Activated CD4-positive, alpha-beta T cell treated with anti-CD3 and anti-CD28 coated beads, Interleukin-2, Interleukin-6, amounts not matched to agents 100 ng/mL and 50 ng/mL, durations not matched to agents 16 hours and 8 hours (primary cell): ENCODE measurements around the gene PLAGL1.
"Not testable (repeated sequence)": the region's sequence is repeated elsewhere in the genome, so short reads cannot be mapped to it uniquely, and the experiment has no call there.

Source experiments
- DNase-seq: peaks from one replicate; pipeline ENCODE4 v3.0.0-alpha.2; 2020

Gene PLAGL1, protein sequence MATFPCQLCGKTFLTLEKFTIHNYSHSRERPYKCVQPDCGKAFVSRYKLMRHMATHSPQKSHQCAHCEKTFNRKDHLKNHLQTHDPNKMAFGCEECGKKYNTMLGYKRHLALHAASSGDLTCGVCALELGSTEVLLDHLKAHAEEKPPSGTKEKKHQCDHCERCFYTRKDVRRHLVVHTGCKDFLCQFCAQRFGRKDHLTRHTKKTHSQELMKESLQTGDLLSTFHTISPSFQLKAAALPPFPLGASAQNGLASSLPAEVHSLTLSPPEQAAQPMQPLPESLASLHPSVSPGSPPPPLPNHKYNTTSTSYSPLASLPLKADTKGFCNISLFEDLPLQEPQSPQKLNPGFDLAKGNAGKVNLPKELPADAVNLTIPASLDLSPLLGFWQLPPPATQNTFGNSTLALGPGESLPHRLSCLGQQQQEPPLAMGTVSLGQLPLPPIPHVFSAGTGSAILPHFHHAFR

DNA sequence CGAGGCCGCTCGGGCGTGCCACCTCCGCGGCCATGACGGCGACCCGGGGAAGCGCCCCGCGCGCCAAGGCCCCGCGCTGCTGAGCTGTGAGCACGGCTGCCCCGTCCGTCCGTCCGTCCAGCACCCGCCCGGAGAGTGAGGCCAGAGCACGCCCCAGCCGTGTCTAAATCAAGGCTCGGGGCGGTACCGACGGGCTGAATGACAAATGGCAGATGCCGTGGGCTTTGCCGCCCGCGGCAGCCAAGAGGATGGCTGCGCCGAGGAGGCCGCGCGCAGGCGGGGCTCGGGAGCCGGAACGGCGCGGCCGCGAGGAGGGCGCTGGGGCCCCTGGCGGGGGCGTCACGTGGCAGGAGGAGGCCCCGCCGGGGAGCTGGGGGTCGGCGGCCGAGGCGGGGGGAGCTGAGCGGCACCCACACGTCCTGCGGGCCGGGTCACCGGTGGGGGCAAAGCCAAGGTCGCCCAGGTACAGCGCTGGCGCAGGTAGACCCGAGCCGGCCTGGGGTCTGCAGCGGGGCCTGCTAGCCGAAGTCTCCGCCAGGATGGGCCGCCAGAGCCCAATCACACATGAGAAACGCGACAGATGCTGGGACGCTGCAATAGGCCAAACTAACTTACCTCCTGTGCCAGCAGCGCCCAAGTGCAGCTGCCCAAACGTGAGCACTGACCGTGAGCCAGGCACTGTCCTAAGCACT is at the start of gene PLAGL1:
Gene PLAGL1, minus strand, starts transcription at position 140 of the 692 bp plus-strand sequence. CDS start 60,123 bp downstream, outside the sequence.
- DNase-seq: peak; percentile 41

GRCh38 chr6:144055121-144055931 is 47.3 kb upstream of the PLAGL1 start:
- peak; percentile 58 for DNase-seq

- no peak for DNase-seq
These were observed 45.5 kb upstream of the PLAGL1 start for GRCh38 chr6:144053601-144054000.

GRCh38 chr6:144052488-144052887 is 44.4 kb upstream of the PLAGL1 start:
- no peak for DNase-seq

DNA sequence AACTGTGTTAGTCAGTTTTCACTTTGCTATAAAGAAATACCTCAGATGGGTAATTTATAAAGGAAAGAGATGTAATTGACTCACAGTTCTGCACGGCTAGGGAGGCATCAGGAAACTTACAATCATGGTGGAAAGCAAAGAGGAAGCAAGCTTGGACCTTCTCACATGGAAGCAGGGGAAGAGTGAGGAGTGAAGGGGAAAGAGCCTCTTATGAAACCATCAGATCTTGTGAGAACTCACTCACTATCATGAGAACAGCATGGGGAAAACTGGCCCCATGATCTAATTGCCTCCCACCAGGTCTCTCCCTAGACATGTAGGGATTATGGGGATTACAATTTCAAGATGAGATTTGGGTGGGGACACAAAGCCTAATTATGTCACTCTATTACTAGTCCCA is 41.3 kb upstream of the PLAGL1 start:
- DNase-seq: no peak

DNA sequence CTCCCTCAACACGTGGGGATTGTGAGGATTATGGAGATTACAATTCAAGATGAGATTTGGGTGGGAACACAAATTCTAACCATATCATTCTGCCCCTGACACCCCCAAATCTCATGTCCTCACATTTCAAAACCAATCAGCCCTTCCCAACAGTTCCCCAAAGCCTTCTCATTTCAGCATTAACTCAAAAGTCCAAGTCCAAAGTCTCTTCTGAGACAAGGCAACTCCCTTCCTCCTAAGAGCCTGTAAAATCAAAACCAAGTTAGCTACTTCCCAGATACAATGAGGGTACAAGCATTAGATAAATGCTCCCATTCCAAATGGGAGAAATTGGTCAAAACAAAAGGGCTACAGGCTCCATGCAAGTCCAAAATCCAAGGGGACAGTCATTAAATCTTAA is 39.6 kb upstream of the PLAGL1 start:
- no peak for DNase-seq

GRCh38 chr6:144046672-144047071 is 38.6 kb upstream of the PLAGL1 start:
- DNase-seq: not testable (repeated sequence)

DNA sequence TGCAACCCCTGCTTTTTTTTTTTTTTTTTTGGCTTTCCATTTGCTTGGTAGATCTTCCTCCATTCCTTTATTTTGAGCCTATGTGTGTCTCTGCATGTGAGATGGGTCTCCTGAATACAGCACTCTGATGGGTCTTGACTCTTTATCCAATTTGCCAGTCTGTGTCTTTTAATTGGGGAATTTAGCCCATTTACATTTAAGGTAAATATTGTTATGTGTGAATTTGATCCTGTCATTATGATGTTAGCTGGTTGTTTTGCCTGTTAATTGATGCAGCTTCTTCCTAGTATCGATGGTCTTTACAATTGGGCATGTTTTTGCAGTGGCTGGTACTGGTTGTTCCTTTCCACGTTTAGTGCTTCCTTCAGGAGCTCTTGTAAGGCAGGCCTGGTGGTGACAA is 36.9 kb upstream of the PLAGL1 start:
- DNase-seq: not testable (repeated sequence)

- no peak for DNase-seq
These were observed 28.8 kb upstream of the PLAGL1 start for GRCh38 chr6:144036835-144037195.

- peak; percentile 31 for DNase-seq
These were observed 28.2 kb upstream of the PLAGL1 start for GRCh38 chr6:144036064-144036834.

GRCh38 chr6:144035416-144035815 is 27.4 kb upstream of the PLAGL1 start:
- no peak for DNase-seq

DNA sequence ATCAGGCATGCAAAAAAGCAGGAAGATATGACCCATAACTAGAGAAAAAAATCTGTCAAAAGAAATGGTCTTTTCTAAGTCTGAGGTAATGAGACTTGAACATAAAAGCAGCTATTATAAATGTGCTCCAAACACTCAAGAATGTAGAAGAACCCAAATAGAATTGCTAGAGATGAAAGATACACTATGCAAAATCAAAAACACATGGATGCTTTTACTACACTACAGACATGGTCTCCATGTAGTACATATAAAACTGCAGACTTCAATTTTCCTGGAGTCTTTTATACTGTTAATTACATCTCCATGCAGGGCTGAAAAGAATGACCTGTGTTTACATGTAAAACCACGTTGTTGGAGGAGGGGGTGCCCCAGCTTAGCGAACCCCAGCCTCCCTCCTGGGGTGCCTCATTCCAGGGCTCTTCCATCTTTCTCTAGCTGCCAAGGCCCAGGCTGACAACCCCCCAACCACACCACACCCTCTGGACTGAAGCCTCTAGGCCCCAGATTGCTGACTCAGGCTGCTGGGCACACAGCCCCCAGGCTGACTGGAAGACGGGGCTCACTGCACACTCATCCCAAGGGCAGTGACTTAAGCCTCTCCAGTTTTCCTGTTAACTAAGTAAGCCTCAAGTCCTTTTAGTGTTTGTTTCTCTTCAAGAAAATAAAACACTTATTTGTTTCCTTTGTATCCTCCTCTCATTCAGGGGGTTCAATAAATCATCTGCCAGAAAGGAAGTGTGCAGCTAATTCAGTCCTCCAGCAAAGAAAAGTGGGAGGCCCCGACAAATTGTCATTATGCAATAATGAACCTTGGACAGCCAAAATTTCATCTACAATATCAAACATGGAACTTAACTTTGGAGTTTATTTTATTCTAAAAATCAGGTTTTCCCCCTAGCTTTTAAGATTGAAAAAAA is 26.0 kb upstream of the PLAGL1 start:
- no peak for DNase-seq

DNA sequence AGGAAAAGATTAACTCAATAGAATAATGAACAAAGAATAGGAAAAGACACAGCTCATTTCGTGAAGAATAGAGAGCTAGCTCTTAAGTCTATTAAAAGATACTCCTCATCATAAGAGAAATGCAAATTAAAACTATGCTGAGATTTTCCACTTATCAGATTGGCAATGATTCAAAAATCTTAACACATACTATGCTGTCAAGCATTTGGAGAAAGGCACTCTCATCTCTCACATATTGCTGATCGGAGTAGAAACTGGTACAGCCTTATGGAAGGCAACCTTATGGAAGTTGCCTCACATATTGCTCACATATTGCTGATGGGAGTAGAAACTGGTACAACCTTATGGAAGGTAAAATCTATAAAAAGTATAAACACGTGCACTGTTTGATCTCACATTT is 21.4 kb upstream of the PLAGL1 start:
- no peak for DNase-seq

DNA sequence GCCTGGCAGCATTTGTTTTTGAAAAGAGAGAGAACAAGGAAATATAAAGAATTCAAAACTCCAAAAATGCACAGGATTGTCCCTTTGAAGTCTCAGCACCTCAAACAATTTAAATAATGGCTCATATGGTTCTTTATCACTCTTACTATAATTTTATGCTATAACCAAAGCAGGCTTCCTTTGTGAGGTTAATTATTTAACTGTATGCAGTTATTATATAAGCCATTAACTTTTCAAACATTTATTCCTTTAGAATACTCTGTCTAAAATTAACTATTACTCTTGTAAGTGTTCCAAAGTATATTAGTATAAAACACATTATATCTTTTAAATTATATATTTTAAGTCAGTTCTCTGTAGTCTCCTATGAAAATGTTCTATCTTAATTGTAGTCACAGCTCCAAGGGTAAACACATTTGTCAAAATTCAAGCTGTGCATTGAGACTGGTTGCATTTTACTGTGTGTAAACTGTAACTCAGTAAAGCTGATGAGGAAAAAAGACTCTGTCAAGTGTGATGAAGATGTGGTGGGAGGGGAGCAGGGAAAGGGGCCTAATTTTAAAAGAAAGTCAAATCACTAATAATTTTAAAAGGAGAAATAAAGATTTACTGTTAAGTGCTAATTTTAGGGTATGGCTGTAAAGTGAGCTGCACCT is 20.0 kb upstream of the PLAGL1 start:
- no peak for DNase-seq

DNA sequence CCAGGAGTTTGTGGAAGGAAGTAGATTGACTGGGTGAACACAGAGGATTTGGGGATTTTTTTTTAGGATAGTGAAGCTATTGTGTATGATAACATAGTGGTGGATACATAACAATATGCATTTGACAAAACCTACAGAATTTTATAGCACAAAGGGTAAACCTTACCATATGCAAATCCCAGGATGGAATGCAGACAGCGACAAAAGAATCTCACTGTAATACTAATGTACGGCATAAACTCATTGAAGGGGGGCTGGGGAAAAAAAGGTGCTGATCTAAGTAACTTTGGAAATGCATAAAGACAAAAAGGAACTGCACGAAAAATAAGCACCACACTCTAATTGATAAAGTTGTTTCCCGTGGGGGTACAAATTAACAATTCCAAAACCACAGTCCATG is 15.2 kb upstream of the PLAGL1 start:
- DNase-seq: no peak

GRCh38 chr6:144019929-144020328 is 11.9 kb upstream of the PLAGL1 start:
- DNase-seq: no peak

GRCh38 chr6:144017166-144018094 is 9.4 kb upstream of the PLAGL1 start:
- DNase-seq: no peak

- peak; percentile 64 for DNase-seq
These were observed 5.4 kb upstream of the PLAGL1 start for GRCh38 chr6:144013486-144013909.

- no peak for DNase-seq
These were observed 4.5 kb upstream of the PLAGL1 start for GRCh38 chr6:144012534-144012933.

GRCh38 chr6:144009628-144010027 is 1.6 kb upstream of the PLAGL1 start:
- DNase-seq: not testable (repeated sequence)
